ENCODE data around the gene SPATA16. TPM values are rescaled to one million over a fixed set of nuclear protein-coding genes. Genes with fewer than 3 reads are reported as not detected.
"Not testable (repeated sequence)": the region's sequence is repeated elsewhere in the genome, so short reads cannot be mapped to it uniquely, and the experiment has no call there.

The SPATA16 gene
- total RNA-seq (not detected), polyA plus RNA-seq (not detected)

- DNase-seq: no peak
- no peaks in the 10 kb centered on the region for H3K27me3 ChIP-seq
- H3K27ac ChIP-seq: no peak within 1 kb of the TSS
- H3K9me3 ChIP-seq: no peaks in the 10 kb centered on the region
- WGBS, 2 donors: 84 to 90% methylated on average over 18 of the region's 18 CpGs
- H3K4me1 ChIP-seq: no peaks in the 10 kb centered on the region
- intact Hi-C loops (cut with DNase I): no loop called here
- TF ChIP-seq CTCF (IDR thresholded peaks at IDR 0.05) (no peak), POLR2AphosphoS5 (IDR thresholded peaks at IDR 0.05) (no peak), POLR2A (IDR thresholded peaks at IDR 0.05) (no peak), EP300 (IDR thresholded peaks at IDR 0.05) (no peak)
- no peaks in the 10 kb centered on the region for H3K36me3 ChIP-seq
- H3K4me3 ChIP-seq: no peak within 1 kb of the TSS
These were observed at the start of gene SPATA16 for GRCh38 chr3:173140986-173141385. TSS of gene SPATA16 (minus strand) at chr3:173141235. CDS start at chr3:173117731, 23,504 bp downstream.

GRCh38 chr3:173183022-173183421, 42.0 kb upstream of the SPATA16 start:
- DNase-seq; H3K4me3 ChIP-seq; H3K27me3 ChIP-seq; H3K27ac ChIP-seq; intact Hi-C loops (cut with DNase I); H3K9me3 ChIP-seq; H3K36me3 ChIP-seq; H3K4me1 ChIP-seq: not testable (repeated sequence)
- WGBS, 2 donors: 85 to 91% methylated on average over 4 of the region's 4 CpGs

GRCh38 chr3:173173652-173174051, 32.6 kb upstream of the SPATA16 start:
- peaks cover 0 to 4% (median 0%) of the 10 kb centered on the region in 4 donors for H3K9me3 ChIP-seq
- H3K27me3 ChIP-seq: no peaks in the 10 kb centered on the region
- WGBS, 2 donors: 55 to 64% methylated on average over 2 of the region's 2 CpGs
- intact Hi-C loops (cut with DNase I): no loop called here
- no peaks in the 10 kb centered on the region for H3K36me3 ChIP-seq
- DNase-seq: no peak
- no peak overlapping the region for H3K4me3 ChIP-seq
- no peaks in the 10 kb centered on the region for H3K4me1 ChIP-seq
- no peak for TF ChIP-seq POLR2A (IDR thresholded peaks at IDR 0.05)
- no peak overlapping the region for H3K27ac ChIP-seq

GRCh38 chr3:173159139-173159538, 18.1 kb upstream of the SPATA16 start:
- H3K27me3 ChIP-seq; H3K36me3 ChIP-seq; H3K4me1 ChIP-seq; H3K4me3 ChIP-seq; H3K27ac ChIP-seq; DNase-seq; H3K9me3 ChIP-seq; intact Hi-C loops (cut with DNase I): not testable (repeated sequence)
- 86 to 93% methylated on average over 8 of the region's 8 CpGs for WGBS, 2 donors

GRCh38 chr3:173156533-173156932, 15.5 kb upstream of the SPATA16 start:
- WGBS, 2 donors: 86 to 89% methylated on average over 9 of the region's 9 CpGs
- H3K36me3 ChIP-seq; intact Hi-C loops (cut with DNase I); H3K27me3 ChIP-seq; H3K9me3 ChIP-seq; H3K4me3 ChIP-seq; DNase-seq; H3K27ac ChIP-seq; H3K4me1 ChIP-seq: not testable (repeated sequence)

GRCh38 chr3:173153631-173154030, 12.6 kb upstream of the SPATA16 start:
- H3K4me3 ChIP-seq: no peak overlapping the region
- no peaks in the 10 kb centered on the region for H3K27me3 ChIP-seq
- TF ChIP-seq EP300 (IDR thresholded peaks at IDR 0.05) (no peak), POLR2A (IDR thresholded peaks at IDR 0.05) (no peak), POLR2AphosphoS5 (IDR thresholded peaks at IDR 0.05) (no peak), CTCF (IDR thresholded peaks at IDR 0.05) (no peak)
- no peaks in the 10 kb centered on the region for H3K36me3 ChIP-seq
- 79 to 82% methylated on average over 2 of the region's 2 CpGs for WGBS, 2 donors
- H3K27ac ChIP-seq: no peak overlapping the region
- DNase-seq: no peak
- H3K9me3 ChIP-seq: no peaks in the 10 kb centered on the region
- intact Hi-C loops (cut with DNase I): no loop called here
- no peaks in the 10 kb centered on the region for H3K4me1 ChIP-seq

- Histone ChIP-seq H3K9me3 (no peaks in the 10 kb centered on the region), H3K27ac (no peak overlapping the region), H3K27me3 (no peaks in the 10 kb centered on the region), H3K4me3 (no peak overlapping the region), H3K4me1 (no peaks in the 10 kb centered on the region), H3K36me3 (no peaks in the 10 kb centered on the region)
- no peak for TF ChIP-seq CTCF (IDR thresholded peaks at IDR 0.05)
- TF ChIP-seq POLR2A (IDR thresholded peaks at IDR 0.05): no peak
- TF ChIP-seq EP300 (IDR thresholded peaks at IDR 0.05): no peak
- no peak for TF ChIP-seq POLR2AphosphoS5 (IDR thresholded peaks at IDR 0.05)
- 93 to 94% methylated on average over 2 of the region's 2 CpGs for WGBS, 2 donors
- intact Hi-C loops (cut with DNase I): no loop called here
- no peak for DNase-seq
These were observed 1.6 kb downstream of the SPATA16 start for GRCh38 chr3:173139420-173139819.

Data from sigmoid colon (tissue), 7 donors.